ENCODE measurements around the gene ANKRD45.

Gene ANKRD45

DNA sequence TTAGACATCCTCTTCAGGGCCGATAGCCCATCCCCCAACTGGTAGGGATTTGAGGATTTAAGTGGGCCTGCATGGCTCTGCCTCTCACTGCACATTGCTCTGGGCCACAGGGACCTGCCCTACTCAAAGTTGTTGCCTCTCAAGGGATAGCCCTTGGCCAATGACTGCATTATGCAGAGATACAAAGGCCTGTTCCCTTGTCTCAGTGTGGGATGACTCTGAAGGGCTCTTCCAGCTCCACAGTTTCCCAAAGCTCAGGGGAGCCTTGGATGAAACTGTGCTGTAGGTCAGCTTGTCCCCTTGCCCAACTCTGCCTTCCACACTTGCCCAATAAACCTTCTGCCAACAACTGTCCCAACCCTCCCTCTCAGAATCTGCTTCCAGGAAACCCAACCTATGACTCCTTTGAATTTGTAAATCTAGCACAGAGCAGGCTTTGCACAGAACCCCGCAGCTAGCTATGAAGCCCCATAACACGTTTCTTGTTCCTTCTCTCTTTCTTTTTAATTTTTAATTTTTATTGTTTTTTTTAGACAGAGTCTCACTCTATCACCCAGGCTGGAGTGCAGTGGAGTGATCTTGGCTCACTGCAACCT, 109.3 kb downstream of the ANKRD45 start:
- TF ChIP-seq, protein P1, sequence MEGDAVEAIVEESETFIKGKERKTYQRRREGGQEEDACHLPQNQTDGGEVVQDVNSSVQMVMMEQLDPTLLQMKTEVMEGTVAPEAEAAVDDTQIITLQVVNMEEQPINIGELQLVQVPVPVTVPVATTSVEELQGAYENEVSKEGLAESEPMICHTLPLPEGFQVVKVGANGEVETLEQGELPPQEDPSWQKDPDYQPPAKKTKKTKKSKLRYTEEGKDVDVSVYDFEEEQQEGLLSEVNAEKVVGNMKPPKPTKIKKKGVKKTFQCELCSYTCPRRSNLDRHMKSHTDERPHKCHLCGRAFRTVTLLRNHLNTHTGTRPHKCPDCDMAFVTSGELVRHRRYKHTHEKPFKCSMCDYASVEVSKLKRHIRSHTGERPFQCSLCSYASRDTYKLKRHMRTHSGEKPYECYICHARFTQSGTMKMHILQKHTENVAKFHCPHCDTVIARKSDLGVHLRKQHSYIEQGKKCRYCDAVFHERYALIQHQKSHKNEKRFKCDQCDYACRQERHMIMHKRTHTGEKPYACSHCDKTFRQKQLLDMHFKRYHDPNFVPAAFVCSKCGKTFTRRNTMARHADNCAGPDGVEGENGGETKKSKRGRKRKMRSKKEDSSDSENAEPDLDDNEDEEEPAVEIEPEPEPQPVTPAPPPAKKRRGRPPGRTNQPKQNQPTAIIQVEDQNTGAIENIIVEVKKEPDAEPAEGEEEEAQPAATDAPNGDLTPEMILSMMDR (conservative IDR thresholded peaks at IDR 0.05): no peak
- H3K27ac ChIP-seq: no peak overlapping the region

All from VCaP (cell line).